ENCODE results near the gene WDR27. TPM values are rescaled to one million over a fixed set of nuclear protein-coding genes. Genes with fewer than 3 reads are reported as not detected.

WDR27 gene
- total RNA-seq, 2 donors from 2014 or later: 17.4 to 43.8 TPM

- TF ChIP-seq CTCF (IDR thresholded peaks at IDR 0.05): no peak
- intact Hi-C loops (cut with DNase I): no loop called here
- Histone ChIP-seq H3K4me3 (no peak overlapping the region), H3K9me3 (no peaks in the 10 kb centered on the region), H3K36me3 (no peaks in the 10 kb centered on the region), H3K4me1 (no peaks in the 10 kb centered on the region), H3K27me3 (no peaks in the 10 kb centered on the region), H3K27ac (no peak overlapping the region), H3K9ac (ENCODE audit: low read depth in 2 of 2, low read length in 2 of 2) (no peak overlapping the region)
- no peak for DNase-seq
Measured at GRCh38 chr6:169668203-169668847, 33.5 kb downstream of the WDR27 start.

GRCh38 chr6:169667716-169668115 is 34.1 kb downstream of the WDR27 start:
- Histone ChIP-seq H3K36me3 (no peaks in the 10 kb centered on the region), H3K9ac (ENCODE audit: low read depth in 2 of 2, low read length in 2 of 2) (no peak overlapping the region), H3K9me3 (no peaks in the 10 kb centered on the region), H3K4me3 (no peak overlapping the region), H3K27me3 (no peaks in the 10 kb centered on the region), H3K4me1 (no peaks in the 10 kb centered on the region), H3K27ac (no peak overlapping the region)
- no peak for DNase-seq
- no peak for TF ChIP-seq CTCF (IDR thresholded peaks at IDR 0.05)
- intact Hi-C loops (cut with DNase I): no loop called here

- no peaks in the 10 kb centered on the region for H3K4me1 ChIP-seq
- H3K4me3 ChIP-seq: no peak overlapping the region
- H3K27me3 ChIP-seq: no peaks in the 10 kb centered on the region
- DNase-seq: no peak
- no peak for TF ChIP-seq CTCF (IDR thresholded peaks at IDR 0.05)
- intact Hi-C loops (cut with DNase I): no loop called here
- H3K36me3 ChIP-seq: no peaks in the 10 kb centered on the region
- no peak overlapping the region for H3K9ac ChIP-seq (ENCODE audit: low read depth in 2 of 2, low read length in 2 of 2)
- no peak overlapping the region for H3K27ac ChIP-seq
- no peaks in the 10 kb centered on the region for H3K9me3 ChIP-seq
Measured at GRCh38 chr6:169666441-169666840, 35.4 kb downstream of the WDR27 start.

- H3K27ac ChIP-seq: no peak overlapping the region
- no peaks in the 10 kb centered on the region for H3K4me1 ChIP-seq
- TF ChIP-seq CTCF (IDR thresholded peaks at IDR 0.05): no peak
- H3K36me3 ChIP-seq: no peaks in the 10 kb centered on the region
- intact Hi-C loops (cut with DNase I): no loop called here
- no peak for DNase-seq
- H3K9me3 ChIP-seq: no peaks in the 10 kb centered on the region
- H3K27me3 ChIP-seq: no peaks in the 10 kb centered on the region
- H3K9ac ChIP-seq (ENCODE audit: low read depth in 2 of 2, low read length in 2 of 2): no peak overlapping the region
- H3K4me3 ChIP-seq: no peak overlapping the region
Measured at GRCh38 chr6:169665289-169665688, 36.5 kb downstream of the WDR27 start.

GRCh38 chr6:169664227-169664626 is 37.6 kb downstream of the WDR27 start:
- Histone ChIP-seq H3K4me3 (no peak overlapping the region), H3K4me1 (no peaks in the 10 kb centered on the region), H3K9ac (ENCODE audit: low read depth in 2 of 2, low read length in 2 of 2) (no peak overlapping the region), H3K36me3 (no peaks in the 10 kb centered on the region), H3K9me3 (no peaks in the 10 kb centered on the region), H3K27ac (no peak overlapping the region), H3K27me3 (no peaks in the 10 kb centered on the region)
- DNase-seq: no peak
- intact Hi-C loops (cut with DNase I): no loop called here
- no peak for TF ChIP-seq CTCF (IDR thresholded peaks at IDR 0.05)
